ENCODE results near the gene CYSLTR2. TPM values are rescaled to one million over a fixed set of nuclear protein-coding genes. Genes with fewer than 3 reads are reported as not detected.
A peak's percentile ranks its signal among the peaks of the same experiment; 100 is the strongest.
"Not testable (repeated sequence)": the region's sequence is repeated elsewhere in the genome, so short reads cannot be mapped to it uniquely, and the experiment has no call there.

CYSLTR2 gene
- total RNA-seq, 1 donor from 2014 or later: 0.28 TPM

DNA sequence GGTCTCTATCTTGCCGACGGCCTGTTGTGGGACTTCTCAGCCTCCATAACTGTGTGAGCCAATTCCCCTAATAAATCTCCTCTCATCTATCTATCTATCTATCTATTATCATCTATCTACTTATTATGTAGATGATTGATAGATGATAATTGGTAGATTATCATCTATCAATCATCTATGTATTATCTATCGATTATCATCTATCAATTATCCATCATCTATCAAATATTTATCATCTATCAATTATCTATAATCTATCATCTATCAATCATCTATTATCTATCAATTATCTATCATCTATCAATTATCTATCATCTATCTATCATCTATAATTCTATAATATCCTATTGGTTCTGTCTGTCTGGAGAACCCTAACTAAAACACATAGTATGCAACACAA, 33.5 kb downstream of the CYSLTR2 start:
- ATAC-seq (no peak), DNase-seq (ENCODE audit: low spot score) (no peak)

DNA sequence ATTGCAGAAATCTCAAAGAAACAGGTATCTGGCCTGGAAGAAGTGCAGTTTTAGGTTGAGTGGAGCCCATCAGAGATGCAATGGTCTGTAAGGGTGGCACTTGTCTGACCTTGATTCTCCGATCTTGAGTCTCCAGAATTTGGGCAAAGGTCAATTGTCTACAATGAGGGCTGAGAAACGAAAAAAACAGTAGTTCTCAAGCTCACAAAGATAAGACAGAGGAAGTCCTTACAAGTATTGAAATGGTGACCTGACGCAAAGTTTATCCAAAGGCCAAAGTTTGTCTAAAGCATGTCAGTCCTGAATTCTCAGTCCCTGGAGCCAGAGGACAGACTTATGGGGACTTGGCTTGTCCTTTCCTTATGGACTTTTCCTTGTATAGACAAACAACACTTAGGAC, 40.3 kb downstream of the CYSLTR2 start:
- ATAC-seq (no peak), DNase-seq (ENCODE audit: low spot score) (no peak)

DNA sequence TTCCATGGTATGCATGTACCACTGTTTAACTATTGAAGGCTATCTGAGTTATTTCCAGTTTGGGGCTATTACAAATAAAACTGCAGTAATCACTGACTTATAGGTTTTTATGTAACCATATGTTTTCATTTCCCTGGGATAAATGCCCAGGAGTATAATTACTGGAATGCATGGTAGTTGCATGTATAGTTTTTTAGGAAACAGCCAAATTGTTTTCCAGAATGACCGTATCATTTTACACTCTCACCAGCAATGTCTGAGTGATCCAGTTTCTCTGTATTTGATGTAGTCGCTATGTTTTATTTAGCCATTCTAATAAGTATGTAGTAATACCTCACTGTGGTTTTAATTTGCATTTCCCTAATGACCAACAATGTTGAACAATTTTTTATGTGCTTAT, 42.0 kb downstream of the CYSLTR2 start:
- ATAC-seq: no peak
- DNase-seq (ENCODE audit: low spot score): no peak

DNA sequence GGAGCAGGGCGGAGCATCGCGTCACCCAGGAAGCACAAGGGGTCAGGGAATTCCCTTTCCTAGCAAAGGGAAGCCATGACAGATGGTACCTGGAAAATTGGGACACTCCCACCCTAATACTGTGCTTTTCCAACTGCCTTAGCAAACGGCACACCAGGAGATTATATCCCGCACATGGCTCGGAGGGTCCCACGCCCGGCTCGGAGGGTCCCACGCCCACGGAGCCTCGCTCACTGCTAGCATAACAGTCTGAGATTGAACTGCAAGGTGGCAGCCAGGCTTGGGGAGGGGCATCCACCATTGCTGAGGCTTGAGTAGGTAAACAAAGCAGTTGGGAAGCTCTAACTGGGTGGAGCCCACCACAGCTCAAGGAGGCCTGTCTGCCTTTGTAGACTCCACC, 42.9 kb downstream of the CYSLTR2 start:
- not testable (repeated sequence) for DNase-seq (ENCODE audit: low spot score); ATAC-seq

DNA sequence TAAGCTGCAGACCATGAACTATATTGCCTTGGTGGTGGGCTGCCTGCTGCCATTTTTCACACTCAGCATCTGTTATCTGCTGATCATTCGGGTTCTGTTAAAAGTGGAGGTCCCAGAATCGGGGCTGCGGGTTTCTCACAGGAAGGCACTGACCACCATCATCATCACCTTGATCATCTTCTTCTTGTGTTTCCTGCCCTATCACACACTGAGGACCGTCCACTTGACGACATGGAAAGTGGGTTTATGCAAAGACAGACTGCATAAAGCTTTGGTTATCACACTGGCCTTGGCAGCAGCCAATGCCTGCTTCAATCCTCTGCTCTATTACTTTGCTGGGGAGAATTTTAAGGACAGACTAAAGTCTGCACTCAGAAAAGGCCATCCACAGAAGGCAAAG, 53.7 kb downstream of the CYSLTR2 start:
- ATAC-seq (no peak), DNase-seq (ENCODE audit: low spot score) (no peak)

DNA sequence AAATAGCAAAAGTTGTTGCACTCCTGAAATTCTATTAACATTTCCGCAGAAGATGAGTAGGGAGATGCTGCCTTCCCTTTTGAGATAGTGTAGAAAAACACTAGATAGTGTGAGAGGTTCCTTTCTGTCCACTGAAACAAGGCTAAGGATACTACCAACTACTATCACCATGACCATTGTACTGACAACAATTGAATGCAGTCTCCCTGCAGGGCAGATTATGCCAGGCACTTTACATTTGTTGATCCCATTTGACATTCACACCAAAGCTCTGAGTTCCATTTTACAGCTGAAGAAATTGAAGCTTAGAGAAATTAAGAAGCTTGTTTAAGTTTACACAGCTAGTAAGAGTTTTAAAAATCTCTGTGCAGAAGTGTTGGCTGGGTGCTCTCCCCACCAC, 55.0 kb downstream of the CYSLTR2 start:
- no peak for ATAC-seq
- no peak for DNase-seq (ENCODE audit: low spot score)

DNA sequence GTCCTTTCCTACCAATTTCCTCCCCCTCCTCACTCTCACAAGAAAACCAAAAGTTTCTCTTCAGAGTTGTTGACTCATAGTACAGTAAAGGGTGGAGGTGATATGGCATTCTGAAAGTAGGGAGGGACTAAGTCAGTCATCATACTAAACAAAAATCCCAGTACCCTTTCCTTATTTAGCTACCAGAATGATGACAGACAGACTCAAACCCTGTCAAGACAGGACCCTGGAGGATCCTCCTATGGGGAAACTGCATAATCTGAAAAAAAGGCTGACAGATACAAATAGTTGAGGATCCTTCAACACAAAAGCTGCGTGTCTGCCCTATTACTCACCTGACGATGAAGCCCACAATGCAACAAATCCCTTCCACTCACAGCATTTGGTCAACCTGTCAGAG, 55.5 kb downstream of the CYSLTR2 start:
- DNase-seq (ENCODE audit: low spot score): no peak
- no peak for ATAC-seq

DNA sequence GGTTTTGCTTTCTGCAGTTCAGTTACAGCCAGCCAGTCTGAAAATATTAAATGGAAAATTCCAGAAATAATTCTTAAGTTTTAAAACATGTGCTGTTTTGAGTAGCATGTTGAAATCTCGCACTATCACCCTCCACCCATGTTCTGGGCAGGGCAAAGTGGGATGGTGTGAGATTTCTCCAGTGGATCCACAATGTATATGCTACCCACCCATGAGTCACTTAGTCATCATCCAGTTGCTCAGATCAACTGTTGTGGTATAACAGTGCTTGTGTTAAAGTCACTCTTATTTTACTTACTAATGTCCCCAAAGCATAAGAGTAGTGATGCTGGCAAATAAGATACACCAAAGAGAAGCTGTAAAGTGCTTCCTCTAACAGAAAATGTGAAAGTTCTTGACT, 56.4 kb downstream of the CYSLTR2 start:
- ATAC-seq: no peak
- no peak for DNase-seq (ENCODE audit: low spot score)

DNA sequence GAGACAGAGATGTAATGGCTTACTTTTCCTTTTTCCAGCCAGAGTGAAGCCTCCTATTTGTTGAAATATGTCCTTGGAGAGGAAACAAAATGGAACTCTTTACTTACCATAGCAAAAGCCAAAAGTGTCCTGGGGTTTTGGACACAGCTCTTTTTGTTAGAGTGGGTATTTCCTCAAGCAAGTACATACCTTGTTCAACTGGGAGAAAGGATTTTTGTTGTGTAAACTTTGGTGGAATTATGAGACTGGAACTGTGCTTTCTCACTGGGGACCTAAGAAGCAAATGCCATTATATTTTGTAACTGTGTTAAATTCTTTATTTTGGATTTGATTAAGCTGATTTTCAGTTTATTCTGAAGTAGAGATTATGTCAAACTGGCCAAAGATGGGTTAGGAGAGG, 58.4 kb downstream of the CYSLTR2 start:
- no peak for ATAC-seq
- DNase-seq (ENCODE audit: low spot score): no peak

DNA sequence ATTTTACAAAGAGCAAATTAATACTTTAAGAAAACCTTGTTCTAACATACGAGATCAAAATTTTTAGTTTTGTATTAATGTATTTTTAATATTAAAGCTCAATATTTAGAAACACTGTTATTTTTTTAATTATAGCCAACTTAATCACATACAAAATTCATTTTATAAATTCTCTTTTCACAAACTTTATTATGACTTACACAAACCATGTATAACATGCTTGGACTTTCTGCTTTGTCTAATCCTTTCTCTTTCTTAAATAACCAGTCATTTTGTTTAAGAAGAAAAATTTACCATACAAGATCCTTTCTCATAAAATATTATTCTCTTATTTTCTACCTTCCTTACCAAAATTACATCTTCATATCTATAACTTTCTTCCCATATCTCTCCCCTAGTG, 62.2 kb downstream of the CYSLTR2 start:
- ATAC-seq: no peak
- no peak for DNase-seq (ENCODE audit: low spot score)

DNA sequence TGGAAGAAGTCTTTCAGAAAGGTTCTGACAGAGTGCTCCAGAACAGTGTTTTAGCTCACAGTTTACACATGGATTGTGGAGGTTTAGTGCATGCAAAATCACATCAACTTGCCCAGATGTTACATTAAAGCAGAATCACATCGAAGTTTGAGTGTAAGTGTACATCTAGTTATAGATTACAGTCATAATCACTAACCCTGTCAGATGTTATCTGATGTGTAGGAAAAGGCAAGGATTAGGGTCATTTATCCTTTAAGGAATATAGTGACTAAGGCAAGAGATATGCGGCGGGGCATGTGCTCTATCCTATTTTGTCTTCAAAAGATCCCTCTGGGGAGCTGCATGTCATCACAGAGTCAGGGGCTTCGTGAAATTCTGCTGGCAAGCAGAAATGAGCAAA, 66.9 kb downstream of the CYSLTR2 start:
- DNase-seq (ENCODE audit: low spot score) (no peak), ATAC-seq (no peak)

DNA sequence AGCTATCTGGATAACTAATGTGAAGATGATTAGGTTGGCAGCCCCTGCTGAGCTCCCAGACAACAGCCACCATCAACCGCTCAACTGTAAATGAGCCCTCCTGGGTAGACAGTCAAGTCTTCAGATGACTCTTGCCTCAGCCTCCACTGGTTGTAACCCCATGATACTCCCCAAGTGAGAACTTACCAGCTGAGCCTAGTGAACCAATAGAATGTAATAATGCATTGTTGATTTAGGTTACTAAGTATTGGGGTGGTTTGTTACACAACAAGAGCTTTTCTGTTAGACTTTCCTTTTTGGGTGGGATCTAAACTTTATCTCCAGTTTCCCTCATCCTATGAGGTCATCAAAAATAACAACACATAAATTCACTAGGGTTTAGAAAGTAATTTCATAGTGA, 69.4 kb downstream of the CYSLTR2 start:
- DNase-seq (ENCODE audit: low spot score): no peak
- ATAC-seq: no peak

DNA sequence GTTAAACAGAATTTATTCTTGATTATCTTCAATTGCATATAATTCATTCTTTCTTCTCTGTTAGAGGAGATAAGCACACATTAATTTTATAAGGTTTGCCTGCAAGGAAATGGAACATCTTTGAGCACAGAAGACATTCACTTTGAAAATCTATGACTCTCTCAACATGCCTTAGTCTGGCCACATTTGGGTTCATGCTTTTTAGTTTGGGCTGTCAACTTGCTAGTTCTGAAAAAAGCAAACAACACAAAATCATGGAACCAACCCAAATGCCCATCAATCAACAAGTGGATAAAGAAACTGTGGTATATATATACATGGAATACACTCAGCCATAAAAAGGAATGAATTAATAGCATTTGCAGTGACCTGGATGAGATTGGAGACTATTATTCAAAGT, 71.5 kb downstream of the CYSLTR2 start:
- no peak for DNase-seq (ENCODE audit: low spot score)
- ATAC-seq: no peak

DNA sequence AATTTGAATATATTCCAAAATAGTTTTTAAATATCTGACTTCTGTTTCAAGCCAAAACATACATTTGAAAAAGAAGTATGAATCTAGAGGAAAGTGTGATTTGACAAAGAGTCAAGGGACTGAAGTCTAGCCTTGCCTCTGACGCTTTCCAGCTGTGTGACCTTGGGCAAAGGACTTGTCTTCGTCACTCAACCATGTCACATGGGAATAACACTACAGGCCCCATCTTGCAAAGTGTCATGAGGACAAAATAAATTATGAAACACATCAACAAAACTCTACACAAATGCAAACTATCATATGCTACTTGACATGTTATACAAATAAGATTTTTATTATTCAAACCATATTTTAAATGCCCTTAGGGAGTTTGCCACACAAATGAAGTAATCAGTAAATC, 73.0 kb downstream of the CYSLTR2 start:
- no peak for DNase-seq (ENCODE audit: low spot score)
- ATAC-seq: no peak

DNA sequence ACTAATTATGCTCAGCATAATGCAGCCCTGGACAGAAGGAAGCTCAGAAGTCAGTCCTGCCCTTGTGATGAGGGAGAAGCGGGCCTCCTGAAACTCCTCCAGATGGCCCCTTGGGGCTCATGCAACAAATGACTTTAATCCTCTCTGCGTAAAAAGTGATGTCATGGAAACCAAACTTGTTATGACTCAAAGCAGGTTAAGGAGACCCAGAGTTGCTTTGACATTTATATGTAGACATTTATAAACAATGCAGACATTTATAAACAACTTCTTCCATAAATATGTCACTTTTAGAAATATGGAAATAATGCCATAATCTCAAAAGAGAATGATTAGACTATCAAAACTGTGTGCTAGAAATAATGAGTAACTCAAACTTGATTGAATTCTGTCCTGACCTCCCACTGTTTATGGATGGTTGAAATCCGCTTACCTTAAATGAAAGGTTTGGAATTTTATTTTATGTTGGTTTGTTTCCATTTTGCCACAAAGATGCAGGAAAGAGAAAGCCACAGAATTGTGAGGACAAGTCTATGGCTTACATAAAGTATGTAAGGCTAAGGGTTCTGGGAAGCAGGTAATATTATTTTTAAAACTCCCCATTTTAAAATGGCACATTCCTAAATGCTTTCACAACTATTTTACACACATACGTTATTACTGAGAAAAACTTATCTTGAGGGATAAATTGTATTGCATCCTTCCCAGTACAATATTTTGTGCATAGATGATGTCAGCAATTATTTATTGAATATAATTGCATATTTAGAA, 73.7 kb downstream of the CYSLTR2 start:
- no peak for ATAC-seq
- DNase-seq (ENCODE audit: low spot score): no peak

DNA sequence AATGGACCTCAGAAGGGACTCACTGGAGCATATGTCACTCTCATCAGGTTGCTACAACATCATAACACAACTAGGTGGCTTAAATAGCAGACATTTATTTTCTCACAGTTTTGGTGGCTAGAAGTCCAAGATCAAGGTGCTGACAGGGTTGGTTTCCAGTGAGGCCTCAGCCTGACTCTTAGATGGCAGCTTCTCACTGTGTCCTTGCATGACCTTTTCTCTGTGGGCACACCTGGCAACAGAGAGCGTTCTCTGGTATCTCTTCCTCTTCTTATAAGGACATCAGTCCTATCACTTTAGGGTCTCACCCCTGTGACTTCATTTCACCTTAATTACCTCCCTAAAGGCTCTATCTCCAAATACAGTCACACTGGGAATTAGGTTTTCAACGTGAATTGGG, 74.5 kb downstream of the CYSLTR2 start:
- DNase-seq (ENCODE audit: low spot score): no peak
- no peak for ATAC-seq

DNA sequence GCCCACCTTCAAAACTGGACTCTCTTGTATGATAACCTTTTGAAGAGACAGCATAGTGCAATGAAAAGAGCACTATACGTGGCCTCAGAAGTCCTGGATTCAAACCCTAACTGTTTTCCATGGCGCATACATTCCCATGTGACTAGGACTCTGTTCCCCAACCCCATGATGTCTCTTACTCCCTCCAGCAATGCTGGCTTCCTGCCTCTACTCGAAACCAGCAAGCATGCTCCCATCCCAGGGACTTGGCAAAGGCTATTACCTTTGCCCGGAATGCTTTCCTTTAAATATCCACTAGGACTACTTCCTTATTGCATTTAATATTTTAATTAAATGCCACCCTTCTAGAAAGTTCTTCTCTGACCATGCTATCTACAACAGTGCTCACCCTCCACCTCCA, 75.1 kb downstream of the CYSLTR2 start:
- ATAC-seq (no peak), DNase-seq (ENCODE audit: low spot score) (no peak)

DNA sequence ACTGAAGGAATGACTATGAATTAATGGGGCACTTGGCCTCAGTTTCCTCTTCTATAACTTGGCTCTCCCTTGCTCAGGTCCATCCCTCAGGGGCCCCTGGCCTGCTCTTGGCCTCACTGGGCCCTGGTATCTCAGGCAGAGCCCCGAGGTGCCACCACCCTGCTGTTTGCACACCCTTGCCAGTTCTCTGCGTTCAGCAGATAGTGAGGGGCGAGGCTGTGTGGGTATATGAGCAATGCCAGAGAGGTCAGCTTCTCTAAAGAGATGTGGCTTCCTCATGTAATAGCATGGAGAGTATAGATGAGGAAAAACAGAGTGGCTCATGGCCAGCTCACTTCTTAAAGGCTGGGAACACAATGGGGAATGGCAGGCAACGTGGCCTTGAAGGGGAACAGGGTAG, 76.1 kb downstream of the CYSLTR2 start:
- ATAC-seq: no peak

DNA sequence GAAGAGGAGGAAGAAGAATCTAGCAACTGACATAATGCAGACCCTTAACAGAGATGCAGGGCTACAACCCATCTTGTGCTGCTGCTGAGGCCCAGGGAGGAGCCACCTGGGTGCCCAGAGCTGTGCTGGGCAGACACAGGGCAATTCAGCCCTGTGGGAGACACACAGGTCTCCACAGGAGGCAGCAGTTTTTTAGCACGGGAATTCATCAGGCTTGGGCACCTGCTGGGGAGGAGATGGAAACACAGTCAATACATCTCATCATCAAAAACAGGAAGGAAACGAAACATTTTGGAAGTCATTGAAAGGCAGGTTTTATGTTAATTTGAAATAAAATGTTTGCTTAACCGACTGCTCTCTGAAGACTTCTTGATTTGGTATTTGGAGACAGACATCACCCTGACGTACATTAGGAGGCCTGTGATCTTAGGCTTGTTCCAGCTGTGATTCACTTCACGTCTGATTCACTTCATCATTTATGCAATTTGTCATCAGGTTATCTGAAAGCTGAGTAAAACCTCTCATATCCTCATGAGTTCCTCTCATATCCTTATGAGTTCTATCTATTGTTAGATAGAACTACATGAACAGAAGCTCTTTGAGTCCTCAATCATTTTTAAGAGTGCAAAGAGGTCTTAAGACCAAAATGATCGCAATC, 77.4 kb downstream of the CYSLTR2 start:
- DNase-seq (ENCODE audit: low spot score): no peak
- ATAC-seq: no peak

More for the DNA sequence above, 76.1 kb downstream of the CYSLTR2 start:
- DNase-seq (ENCODE audit: low spot score): no peak

DNA sequence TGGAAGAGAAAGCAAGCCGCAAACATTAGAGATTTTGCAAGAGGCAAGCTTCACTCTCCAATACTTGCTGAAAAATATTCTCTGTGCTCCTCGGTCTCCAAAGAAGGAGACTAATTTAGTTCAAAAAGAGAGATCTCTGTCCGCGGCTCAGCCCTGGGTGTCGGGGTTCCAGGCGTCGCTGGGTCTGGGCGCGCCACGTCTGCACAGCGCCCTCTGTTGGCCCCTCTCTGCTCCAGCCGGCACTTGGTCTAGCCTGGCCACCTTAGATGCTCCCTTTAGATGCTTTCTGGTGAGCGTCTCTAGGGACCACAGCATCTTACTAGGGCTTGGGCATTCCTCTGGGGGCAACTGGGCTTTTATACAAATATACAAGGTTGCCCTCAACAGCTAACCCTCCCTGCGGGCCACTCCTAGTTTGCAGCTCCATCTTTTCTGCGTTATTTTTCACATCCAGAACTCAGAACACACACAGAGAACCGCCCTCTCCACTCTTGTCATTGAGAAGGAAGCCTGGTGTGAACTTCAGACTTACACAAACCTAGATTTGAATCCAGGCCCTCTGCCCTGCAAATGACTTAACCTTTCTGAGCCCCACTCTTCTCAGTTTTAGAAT, 78.3 kb downstream of the CYSLTR2 start:
- ATAC-seq: peak; percentile 92
- DNase-seq (ENCODE audit: low spot score): peak; percentile 51

DNA sequence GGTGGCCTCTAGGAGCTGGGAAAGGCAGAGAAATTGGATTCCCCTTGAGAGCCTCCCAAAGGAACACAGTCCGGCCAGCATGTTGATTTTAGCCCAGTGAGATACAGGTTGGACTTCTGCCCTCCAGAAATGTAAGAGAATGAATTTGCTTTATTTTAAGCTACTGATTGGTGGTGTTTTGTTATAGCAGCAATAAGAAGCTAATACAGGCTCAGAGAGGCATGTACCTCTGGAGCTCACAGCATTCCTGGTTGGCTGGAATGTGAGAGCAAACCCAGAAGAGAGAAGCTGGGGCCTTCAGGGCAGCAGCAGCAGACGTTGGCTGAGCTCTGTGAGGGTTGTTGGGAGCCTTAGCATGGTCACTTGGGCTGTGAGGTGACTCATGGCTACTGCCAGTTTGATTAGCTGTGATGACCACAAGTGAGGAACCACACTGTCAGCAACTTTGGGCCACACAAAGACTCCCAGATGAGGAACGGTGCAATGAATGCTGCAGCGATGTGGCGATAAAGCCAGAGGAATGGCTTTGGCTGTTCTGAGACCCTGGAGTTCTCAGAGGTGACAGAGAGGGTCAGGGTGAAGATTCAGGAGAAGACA, 80.1 kb downstream of the CYSLTR2 start:
- DNase-seq (ENCODE audit: low spot score): no peak

DNA sequence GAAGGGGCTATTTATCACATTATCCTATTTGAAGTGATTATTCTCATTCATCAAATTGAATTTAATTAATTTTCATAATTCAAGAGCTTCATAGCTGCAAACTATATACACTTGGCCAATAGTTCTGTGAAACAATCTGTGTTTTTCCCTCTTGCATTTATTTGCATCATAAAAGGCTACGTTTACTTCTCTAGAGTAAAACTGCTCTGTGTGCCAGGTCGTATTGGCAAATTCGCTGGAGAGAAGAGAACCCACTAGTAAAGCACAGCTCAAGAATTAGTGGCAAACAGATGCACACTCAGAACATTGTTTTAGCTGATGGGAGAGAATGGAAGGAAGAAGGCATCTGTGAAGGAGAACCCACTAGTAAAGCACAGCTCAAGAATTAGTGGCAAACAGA, 81.8 kb downstream of the CYSLTR2 start:
- DNase-seq (ENCODE audit: low spot score) (no peak), ATAC-seq (no peak)

More for the DNA sequence above, 80.1 kb downstream of the CYSLTR2 start:
- ATAC-seq: no peak

Data from left lobe of liver (tissue), 2 donors.